HepG2 (cell line): Measurements from ENCODE around the gene DDAH2. TPM values are rescaled to one million over a fixed set of nuclear protein-coding genes. Genes with fewer than 3 reads are reported as not detected.
A peak's percentile ranks its signal among the peaks of the same experiment; 100 is the strongest.

Source experiments
- FOSL2 ChIP-seq: sonication (generic); formaldehyde crosslinking; IDR thresholded peaks from 2 replicates; pipeline ENCODE4 v1.4.0; 2020; ENCODE audit warnings: missing genetic modification reagents
- FOXO4 ChIP-seq: sonication (generic); formaldehyde crosslinking; conservative IDR thresholded peaks from 2 replicates; pipeline ENCODE4 v1.8.1; 2023; ENCODE audit warnings: missing genetic modification reagents
- GABPA ChIP-seq, 2 experiments: IDR thresholded peaks; 2 replicates each; pipeline ENCODE4 v1.6.1; 2011 to 2016; ENCODE audit warnings: low read depth in 2 of 2, low read length in 1 of 2, missing biosample characterization in 1 of 2, missing genetic modification characterization in 1 of 2
- GTF3A ChIP-seq: sonication (generic); formaldehyde crosslinking; conservative IDR thresholded peaks from 2 replicates; pipeline ENCODE4 v1.4.0; 2020; ENCODE audit warnings: mild to moderate bottlenecking, missing genetic modification reagents
- KDM2A ChIP-seq: sonication (generic); formaldehyde crosslinking; IDR thresholded peaks from 2 replicates; pipeline ENCODE4 v1.4.0; 2020; ENCODE audit warnings: low read depth, missing genetic modification reagents, borderline replicate concordance
- LCORL ChIP-seq, 2 experiments: fragments of 450-650 bp in 1 of 2; sonication (generic) in 1 of 2; formaldehyde crosslinking in 1 of 2; IDR thresholded peaks; 2 replicates each; pipeline versions ENCODE4 v1.5.0 to v1.6.1; 2017 to 2020; ENCODE audit warnings: antibody characterized with exemption in 1 of 2, missing genetic modification reagents in 1 of 2
- NFE2 ChIP-seq: sonication (generic); formaldehyde crosslinking; IDR thresholded peaks from 2 replicates; pipeline ENCODE4 v1.4.0; 2020; ENCODE audit warnings: missing genetic modification reagents
- NR2C2 ChIP-seq: sonication (generic); formaldehyde crosslinking; IDR thresholded peaks from 2 replicates; pipeline ENCODE4 v1.4.0; 2020; ENCODE audit warnings: missing genetic modification reagents, mild to moderate bottlenecking, moderate library complexity, borderline replicate concordance
- POLR2AphosphoS5 ChIP-seq: IDR thresholded peaks from 2 replicates; pipeline ENCODE4 v1.6.1; 2012; ENCODE audit warnings: low read depth, low read length
- SIN3A ChIP-seq: IDR thresholded peaks from 2 replicates; pipeline ENCODE4 v1.6.1; 2011; ENCODE audit warnings: low read depth, mild to moderate bottlenecking, control low read depth, low read length, borderline replicate concordance
- TBL1XR1 ChIP-seq: fragments of 150-350 bp; IDR thresholded peaks from 2 replicates; pipeline ENCODE4 v1.6.1; 2014; ENCODE audit warnings: borderline replicate concordance, low read length; ENCODE audit not compliant: partially characterized antibody
- XRCC5 ChIP-seq: fragments of 200-400 bp; formaldehyde crosslinking; optimal IDR thresholded peaks from 2 replicates; pipeline ENCODE3; 2017; ENCODE audit warnings: mild to moderate bottlenecking, low read length
- ZKSCAN5 ChIP-seq: sonication (generic); formaldehyde crosslinking; IDR thresholded peaks from 2 replicates; pipeline ENCODE4 v1.5.1; 2020; ENCODE audit warnings: mild to moderate bottlenecking, missing genetic modification reagents
- ZNF333 ChIP-seq: sonication (generic); formaldehyde crosslinking; IDR thresholded peaks from 2 replicates; pipeline ENCODE4 v1.4.0; 2020; ENCODE audit warnings: mild to moderate bottlenecking, missing genetic modification reagents, borderline replicate concordance
- ZNF513 ChIP-seq: sonication (generic); formaldehyde crosslinking; conservative IDR thresholded peaks from 2 replicates; pipeline ENCODE4 v1.5.0; 2020; ENCODE audit warnings: missing genetic modification reagents
- ZNF674 ChIP-seq: sonication (generic); formaldehyde crosslinking; IDR thresholded peaks from 2 replicates; pipeline ENCODE4 v1.5.0; 2020; ENCODE audit warnings: low read depth, mild to moderate bottlenecking, missing genetic modification reagents
- ZNF720 ChIP-seq: sonication (generic); formaldehyde crosslinking; IDR thresholded peaks from 2 replicates; pipeline ENCODE4 v1.4.0; 2020; ENCODE audit warnings: missing genetic modification reagents
- polyA plus RNA-seq, 8 experiments: library from polyadenylated mRNA; depleted of rRNA in 3 of 8; stranded (reverse) in 7 of 8; unstranded in 1 of 8; fragments of >200 nt; fragmentation: Illumina TruSeq in 4 of 8; extraction: Trizol in 4 of 8; gene quantifications; 2 replicates each; pipeline versions ENCODE4 v1.2.1 to v1.2.3, GENCODE V29; 2011 to 2016; ENCODE audit warnings: low read depth in 4 of 8, missing spikeins in 1 of 8, mixed read lengths in 1 of 8; ENCODE audit not compliant: insufficient read depth in 1 of 8
- total RNA-seq, 5 experiments: library from RNA; depleted of rRNA; stranded (reverse); fragments of >200 nt; fragmentation: Illumina TruSeq; extraction: Trizol; gene quantifications; 2 replicates each; pipeline ENCODE4 v1.2.3, GENCODE V29; 2016; ENCODE audit warnings: low read depth in 1 of 5
- TF ChIP-seq, protein P1 (sequence below): sonication (generic); formaldehyde crosslinking; IDR thresholded peaks from 2 replicates; pipeline ENCODE4 v1.8.0; 2022; ENCODE audit warnings: mild to moderate bottlenecking, missing genetic modification reagents, borderline replicate concordance
- TF ChIP-seq, protein P2 (sequence below): sonication (generic); formaldehyde crosslinking; IDR thresholded peaks from 2 replicates; pipeline ENCODE4 v1.5.0; 2020; ENCODE audit warnings: missing genetic modification reagents
- TF ChIP-seq, protein P3 (sequence below): sonication (generic); formaldehyde crosslinking; conservative IDR thresholded peaks from 2 replicates; pipeline ENCODE4 v1.8.0; 2022; ENCODE audit warnings: missing genetic modification reagents
- TF ChIP-seq, protein P4 (sequence below): sonication (generic); formaldehyde crosslinking; IDR thresholded peaks from 2 replicates; pipeline ENCODE4 v1.5.0; 2020; ENCODE audit warnings: missing genetic modification reagents

Gene DDAH2
- total and polyA plus RNA-seq, 2 of the 13 experiments (the other 11 are each of a cell fraction or from before 2014, with no cell fraction given), result 16.4 to 21.1 TPM

- TF ChIP-seq TBL1XR1 (no peak), GTF3A (no peak), ZNF333 (CRISPR knock-in tag) (no peak), XRCC5 (peak; percentile 79), ZNF513 (CRISPR knock-in tag) (no peak), LCORL (IDR thresholded peaks at IDR 0.05) (no peak), LCORL (CRISPR knock-in tag; IDR thresholded peaks at IDR 0.05) (peak; percentile 81), NFE2 (CRISPR knock-in tag) (no peak), ZKSCAN5 (no peak), NR2C2 (no peak), FOSL2 (peak; percentile 65), SIN3A (no peak), ZNF720 (CRISPR knock-in tag) (no peak), KDM2A (CRISPR knock-in tag) (peak; percentile 80), ZNF674 (CRISPR knock-in tag) (no peak), FOXO4 (CRISPR knock-in tag) (no peak), POLR2AphosphoS5 (no peak), GABPA (IDR thresholded peaks at IDR 0.05; ENCODE audit: low read depth, low read length) (no peak), GABPA (CRISPR knock-in tag; IDR thresholded peaks at IDR 0.05; ENCODE audit: low read depth) (peak; percentile 46; the same call in 1 of the 2 replicates)
- TF ChIP-seq, protein P1, sequence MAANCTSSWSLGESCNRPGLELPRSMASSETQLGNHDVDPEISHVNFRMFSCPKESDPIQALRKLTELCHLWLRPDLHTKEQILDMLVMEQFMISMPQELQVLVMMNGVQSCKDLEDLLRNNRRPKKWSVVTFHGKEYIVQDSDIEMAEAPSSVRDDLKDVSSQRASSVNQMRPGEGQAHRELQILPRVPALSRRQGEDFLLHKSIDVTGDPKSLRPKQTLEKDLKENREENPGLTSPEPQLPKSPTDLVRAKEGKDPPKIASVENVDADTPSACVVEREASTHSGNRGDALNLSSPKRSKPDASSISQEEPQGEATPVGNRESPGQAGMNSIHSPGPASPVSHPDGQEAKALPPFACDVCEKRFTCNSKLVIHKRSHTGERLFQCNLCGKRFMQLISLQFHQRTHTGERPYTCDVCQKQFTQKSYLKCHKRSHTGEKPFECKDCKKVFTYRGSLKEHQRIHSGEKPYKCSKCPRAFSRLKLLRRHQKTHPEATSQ (CRISPR knock-in tag), result no peak
- TF ChIP-seq, protein P2, sequence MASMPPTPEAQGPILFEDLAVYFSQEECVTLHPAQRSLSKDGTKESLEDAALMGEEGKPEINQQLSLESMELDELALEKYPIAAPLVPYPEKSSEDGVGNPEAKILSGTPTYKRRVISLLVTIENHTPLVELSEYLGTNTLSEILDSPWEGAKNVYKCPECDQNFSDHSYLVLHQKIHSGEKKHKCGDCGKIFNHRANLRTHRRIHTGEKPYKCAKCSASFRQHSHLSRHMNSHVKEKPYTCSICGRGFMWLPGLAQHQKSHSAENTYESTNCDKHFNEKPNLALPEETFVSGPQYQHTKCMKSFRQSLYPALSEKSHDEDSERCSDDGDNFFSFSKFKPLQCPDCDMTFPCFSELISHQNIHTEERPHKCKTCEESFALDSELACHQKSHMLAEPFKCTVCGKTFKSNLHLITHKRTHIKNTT (CRISPR knock-in tag), result no peak
- TF ChIP-seq, protein P3, sequence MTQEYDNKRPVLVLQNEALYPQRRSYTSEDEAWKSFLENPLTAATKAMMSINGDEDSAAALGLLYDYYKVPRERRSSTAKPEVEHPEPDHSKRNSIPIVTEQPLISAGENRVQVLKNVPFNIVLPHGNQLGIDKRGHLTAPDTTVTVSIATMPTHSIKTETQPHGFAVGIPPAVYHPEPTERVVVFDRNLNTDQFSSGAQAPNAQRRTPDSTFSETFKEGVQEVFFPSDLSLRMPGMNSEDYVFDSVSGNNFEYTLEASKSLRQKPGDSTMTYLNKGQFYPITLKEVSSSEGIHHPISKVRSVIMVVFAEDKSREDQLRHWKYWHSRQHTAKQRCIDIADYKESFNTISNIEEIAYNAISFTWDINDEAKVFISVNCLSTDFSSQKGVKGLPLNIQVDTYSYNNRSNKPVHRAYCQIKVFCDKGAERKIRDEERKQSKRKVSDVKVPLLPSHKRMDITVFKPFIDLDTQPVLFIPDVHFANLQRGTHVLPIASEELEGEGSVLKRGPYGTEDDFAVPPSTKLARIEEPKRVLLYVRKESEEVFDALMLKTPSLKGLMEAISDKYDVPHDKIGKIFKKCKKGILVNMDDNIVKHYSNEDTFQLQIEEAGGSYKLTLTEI (CRISPR knock-in tag), result no peak
- TF ChIP-seq, protein P4, sequence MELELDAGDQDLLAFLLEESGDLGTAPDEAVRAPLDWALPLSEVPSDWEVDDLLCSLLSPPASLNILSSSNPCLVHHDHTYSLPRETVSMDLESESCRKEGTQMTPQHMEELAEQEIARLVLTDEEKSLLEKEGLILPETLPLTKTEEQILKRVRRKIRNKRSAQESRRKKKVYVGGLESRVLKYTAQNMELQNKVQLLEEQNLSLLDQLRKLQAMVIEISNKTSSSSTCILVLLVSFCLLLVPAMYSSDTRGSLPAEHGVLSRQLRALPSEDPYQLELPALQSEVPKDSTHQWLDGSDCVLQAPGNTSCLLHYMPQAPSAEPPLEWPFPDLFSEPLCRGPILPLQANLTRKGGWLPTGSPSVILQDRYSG, result no peak
Observed at GRCh38 chr6:31769684-31770371, 40.7 kb upstream of the DDAH2 start (continued).
